Activated CD4-positive, alpha-beta T cell treated with anti-CD3 and anti-CD28 coated beads for 24 hours (primary cell): Measurements from ENCODE around the gene OR6N1.

Experiments used
- DNase-seq, 2 donors: peaks; one replicate each; pipeline ENCODE4 v3.0.0-alpha.2; 2020; ENCODE audit warnings: low read depth in 2 of 2

Gene OR6N1

DNA sequence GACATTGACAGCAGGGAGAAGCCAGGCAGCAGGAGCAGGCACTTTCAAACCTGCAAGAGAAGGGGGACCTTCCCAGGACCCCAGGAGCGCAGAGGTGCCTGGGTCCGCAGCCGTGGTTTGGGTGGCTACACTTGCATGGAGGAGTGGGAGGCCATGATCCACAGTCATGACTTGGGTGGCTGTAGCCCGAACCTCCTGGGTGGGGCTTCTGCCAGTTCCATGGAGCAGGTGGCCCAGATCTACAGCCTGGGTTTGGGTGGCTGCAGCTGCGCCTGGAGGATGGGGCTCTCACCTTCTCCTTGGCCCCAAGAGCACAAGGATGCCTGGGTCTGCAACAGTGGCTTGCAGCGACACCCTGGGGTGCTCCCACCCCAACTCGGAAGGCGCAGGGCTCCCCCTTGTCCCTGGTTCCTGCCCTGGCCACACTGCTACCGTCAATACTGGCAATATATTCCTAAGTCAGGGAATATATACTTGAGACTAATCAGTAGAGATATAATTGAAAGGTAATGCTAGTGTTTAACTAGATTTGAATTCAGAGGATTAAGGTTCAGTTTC, 19.8 kb downstream of the OR6N1 start:
- DNase-seq: no peak

DNA sequence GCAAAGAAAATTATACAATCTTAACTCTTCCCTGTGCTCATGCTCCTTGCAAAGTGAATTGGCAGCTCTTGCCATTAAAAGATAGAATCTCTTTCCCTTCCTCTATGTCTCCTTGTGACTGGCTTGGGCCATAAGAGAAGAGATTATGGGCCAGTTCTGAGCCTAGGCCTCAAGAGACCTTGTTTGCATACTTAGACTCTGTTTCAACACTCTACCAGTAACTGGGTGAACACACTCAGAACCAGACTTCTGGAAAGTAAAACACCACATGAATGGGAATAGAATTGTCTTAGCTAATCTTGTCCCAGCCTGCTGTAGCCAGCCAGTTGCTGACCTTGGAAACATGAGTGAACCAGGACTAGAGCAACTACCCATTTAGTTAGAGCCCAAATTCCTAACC, 36.1 kb downstream of the OR6N1 start:
- DNase-seq: no peak

DNA sequence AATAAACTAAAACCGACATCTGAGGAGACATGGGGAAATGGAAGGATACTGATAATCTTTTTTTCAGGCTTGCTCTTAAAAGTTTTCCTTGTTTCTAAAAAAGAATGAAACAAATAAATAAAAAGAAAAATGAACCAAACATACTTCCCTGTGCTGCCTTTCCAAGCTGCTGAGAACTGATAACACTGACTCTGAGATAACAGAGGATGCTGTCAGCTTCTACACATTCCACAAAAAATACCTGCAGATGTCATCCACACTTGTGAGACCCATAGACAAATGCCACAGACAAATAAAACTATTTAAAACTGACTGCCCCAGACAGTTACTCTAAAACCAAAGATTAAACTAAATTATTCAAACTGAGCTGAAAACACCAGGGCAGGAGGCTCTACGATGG, 39.5 kb downstream of the OR6N1 start:
- no peak for DNase-seq

DNA sequence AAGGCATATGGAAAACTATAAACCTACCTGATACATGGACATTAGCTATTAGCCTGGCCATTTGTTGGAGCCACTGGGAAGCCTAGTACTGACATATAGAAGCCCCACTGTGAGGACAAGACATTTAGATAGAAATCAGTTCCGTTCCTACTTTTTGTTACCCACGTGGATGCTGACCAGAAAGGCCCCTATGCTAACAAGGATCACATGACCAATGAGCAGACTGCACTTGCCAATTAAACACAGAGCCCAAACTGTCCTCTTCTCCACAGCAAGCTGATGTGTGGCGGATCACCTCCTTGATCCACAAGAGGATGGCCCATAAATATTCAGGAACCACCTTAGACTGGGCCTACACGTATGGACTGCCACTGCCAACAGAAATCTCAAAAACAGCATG, 40.3 kb downstream of the OR6N1 start:
- DNase-seq: no peak

DNA sequence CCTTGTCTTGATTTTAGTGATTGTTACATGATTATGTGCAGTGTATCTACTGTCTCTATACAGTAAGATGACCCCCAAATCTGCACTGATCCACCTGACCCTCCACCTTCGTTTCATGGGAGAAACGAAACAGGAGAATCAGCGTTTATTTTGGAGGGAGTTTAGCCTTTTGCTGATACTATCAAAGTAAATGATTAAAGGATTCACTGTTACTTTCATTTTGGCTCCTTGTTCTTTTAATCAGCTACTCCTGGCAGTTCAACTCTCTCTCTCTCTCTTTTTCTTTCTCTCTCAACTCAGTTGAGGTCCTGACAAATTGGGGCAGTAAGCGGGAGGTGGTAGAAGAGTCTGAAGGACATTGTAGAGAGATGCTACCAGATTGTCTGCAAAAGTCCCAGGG, 41.5 kb downstream of the OR6N1 start:
- no peak for DNase-seq

DNA sequence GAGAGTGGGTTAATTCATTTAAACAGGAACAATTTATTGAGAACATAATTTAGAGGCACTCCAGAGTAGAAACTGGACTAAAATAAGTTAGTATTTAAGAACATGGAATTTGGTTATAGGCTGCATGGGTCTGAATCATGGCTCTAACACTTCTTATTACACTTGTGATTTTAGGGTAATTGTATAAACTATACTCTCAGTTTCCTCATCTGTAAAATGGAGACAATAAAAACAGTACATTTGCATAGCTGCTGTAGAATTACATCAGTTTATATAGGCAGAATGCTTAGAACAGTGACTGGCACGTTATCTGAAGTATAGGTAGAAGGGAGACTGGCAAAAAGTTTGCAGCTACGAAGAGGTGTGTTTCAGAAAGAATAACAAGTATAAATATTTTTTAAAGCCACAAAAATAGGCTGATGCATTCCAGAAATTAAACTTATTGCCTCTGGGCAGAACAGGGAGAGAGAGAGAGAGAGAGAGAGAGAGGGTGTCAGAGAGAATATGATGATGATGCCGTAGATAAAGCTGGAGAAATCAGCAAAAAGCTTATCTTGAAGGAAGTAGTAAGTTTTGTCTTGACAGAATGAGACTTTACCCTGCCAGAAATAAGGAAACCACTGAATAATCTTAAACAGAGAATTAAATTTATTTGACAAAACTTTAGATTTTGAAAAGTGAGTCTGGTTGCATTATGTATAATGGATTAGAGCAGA, 43.3 kb downstream of the OR6N1 start:
- no peak for DNase-seq

DNA sequence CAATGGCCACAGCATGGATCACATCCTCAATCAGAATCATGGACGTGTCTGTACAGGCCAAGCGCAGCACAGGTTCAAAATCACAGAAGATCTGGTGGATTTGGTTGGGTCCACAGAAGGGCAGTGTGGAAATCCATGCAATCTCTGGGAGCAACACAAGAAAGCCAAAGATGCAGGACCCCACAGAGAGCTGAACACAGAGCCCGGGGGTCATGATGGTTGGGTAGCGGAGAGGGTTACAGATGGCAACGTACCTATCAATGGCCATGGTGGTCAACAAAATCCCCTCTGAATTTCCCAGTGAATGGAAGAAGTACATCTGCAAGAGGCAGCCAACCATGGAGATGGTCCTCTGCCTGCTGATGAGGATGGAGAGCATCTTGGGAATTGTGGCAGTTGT, 47.6 kb downstream of the OR6N1 start:
- no peak for DNase-seq

DNA sequence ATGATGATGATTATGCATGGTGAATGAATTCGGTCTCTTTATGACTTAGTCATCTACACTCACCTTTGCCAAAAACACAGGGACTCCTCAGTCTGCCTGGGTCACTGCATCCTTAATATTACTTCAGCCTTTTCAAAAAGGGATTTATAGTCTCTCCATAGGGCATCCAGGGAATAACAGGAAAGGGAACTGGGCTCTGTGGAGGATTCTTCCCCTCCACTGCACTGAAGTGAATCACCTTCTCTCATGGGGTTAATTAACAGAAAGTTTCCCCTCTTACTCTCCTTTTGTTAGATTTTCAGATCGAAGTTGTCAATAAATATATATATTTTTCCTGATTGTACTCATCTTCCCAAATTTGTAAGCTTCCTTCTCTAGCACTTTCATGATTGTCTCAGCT, 51.4 kb downstream of the OR6N1 start, which contains the start of gene OR6K3:
Gene OR6K3 (minus strand): TSS at position 101 of the 400 bp plus-strand sequence. CDS start 2,605 bp downstream, outside the sequence.
- DNase-seq: no peak

DNA sequence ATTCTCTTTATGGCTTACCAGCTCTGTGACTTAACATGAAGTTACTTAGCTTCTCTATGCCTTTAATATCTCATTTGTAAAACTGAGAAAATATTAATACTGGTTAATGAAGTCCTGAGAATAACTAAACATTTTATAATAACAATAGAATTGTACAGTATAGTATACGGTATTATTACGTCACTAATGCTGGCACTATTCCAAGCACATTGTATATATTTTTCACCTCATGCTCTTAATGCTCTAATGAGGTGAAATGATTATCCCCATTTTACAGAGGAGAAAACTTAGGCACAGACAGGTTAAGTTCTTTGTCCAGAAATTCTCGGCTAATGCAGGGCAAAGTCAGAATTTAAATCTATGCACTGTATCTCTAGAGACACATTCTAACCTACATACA, 52.3 kb downstream of the OR6N1 start:
- no peak for DNase-seq

DNA sequence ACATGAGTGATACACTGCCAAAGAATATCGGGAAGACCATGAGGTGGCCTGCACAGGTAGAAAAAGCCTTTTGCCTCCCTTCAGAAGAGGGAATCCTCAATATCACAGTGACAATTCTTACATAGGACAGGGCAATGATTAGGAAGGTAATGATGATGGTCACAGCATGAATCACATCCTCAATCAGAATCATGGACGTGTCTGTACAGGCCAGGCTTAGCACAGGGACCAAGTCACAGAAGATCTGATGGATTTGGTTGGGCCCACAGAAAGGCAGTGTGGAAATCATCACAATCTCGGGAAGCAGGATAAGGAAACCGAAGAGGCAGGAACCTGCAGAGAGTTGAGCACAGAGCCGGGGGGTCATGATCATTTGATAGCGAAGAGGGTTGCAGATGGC, 54.7 kb downstream of the OR6N1 start:
- DNase-seq: no peak

DNA sequence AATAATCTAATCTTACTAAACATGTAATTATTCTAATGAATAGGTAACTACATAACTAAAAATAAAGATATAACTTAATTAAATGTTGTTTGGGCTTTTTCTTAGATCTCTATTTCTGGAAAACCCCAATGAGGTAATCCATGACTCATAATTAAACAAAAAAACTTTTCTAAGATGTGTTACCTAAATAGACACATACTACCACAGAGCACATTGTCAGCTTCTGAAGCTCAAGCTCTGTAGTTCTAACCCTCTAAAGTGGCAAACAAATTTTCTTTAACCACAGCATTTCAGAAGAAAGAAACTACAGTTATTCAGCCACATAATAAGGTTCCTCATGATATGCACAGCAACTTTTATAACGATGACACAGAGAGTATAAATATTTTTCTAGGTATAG, 55.7 kb downstream of the OR6N1 start:
- no peak for DNase-seq

DNA sequence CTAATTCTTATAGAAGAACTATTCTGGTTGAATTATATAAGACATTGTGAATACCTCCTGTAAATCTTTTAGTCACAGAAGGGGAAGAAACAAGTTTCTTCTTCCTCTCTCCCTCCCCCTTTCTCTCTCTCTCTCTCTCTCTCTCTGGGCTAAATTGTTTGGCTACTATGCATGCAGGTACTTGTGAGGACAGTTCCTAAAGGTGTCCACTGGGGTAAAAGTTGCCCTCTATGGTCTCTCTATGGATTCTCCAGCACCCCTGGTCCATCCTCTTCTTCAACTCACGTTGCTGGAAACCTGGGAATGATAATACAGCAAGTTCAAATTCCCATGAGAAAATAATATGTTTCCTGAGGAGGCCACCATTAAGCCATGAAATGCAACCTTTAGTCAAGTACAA, 57.2 kb downstream of the OR6N1 start:
- no peak for DNase-seq
